DMS53 (cell line): ENCODE results near the gene C2CD2.

ENCODE experiments used
- DNase-seq: peaks from one replicate; lab custom pipeline; 2025; lab: John Stamatoyannopoulos, UW

C2CD2 gene

DNA sequence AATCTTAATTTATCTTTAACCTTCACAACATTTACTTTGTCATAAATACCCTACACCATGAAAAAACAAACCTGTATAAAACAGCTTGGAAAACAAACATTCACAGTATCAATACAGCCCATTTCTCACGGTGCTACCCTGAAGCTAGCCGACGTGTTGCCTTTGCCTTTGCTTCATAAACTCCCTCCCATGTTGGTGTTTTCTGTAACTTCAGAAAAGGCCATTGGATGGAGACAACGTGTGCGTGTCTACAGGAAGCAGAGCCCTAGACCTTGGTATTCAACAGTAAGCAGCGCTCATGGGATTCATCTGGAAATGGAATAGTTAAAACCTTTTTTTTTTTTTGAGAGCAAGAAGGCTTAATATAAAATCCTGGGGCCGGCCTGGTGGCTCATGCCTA is 67.5 kb downstream of the C2CD2 start:
- no peak for DNase-seq

DNA sequence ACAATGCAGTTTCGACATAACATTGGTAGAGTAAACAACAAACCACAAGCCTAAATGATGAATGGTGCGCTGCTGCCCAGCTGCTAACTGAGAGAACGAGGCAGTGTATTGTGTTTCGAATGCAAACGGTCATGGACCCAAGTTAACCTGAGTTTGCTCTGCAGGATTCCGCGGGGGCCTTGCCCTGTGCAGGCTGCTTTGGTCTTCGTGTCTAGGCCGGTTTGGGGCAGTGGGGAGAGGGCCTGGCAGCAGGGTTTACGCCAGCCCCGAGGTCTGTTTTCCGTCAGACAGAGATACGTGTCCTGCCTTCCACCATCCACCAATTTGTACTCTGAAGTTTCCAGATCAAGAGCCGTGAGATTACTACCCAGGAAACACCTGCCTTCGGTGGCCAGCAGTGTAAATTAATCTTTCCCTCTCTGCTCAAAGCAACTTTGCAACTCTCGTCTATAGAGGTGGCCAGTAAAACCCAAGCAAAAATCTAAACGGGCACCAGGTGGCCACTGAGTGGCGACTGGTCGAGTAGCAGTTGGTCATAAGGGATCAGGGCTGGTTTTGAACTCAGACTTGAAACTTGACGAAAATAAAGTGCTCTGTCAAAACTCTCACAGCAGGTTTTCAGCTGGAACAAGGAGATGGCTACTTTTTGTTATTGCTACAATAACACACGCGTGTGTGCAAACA is 68.3 kb downstream of the C2CD2 start:
- no peak for DNase-seq

DNA sequence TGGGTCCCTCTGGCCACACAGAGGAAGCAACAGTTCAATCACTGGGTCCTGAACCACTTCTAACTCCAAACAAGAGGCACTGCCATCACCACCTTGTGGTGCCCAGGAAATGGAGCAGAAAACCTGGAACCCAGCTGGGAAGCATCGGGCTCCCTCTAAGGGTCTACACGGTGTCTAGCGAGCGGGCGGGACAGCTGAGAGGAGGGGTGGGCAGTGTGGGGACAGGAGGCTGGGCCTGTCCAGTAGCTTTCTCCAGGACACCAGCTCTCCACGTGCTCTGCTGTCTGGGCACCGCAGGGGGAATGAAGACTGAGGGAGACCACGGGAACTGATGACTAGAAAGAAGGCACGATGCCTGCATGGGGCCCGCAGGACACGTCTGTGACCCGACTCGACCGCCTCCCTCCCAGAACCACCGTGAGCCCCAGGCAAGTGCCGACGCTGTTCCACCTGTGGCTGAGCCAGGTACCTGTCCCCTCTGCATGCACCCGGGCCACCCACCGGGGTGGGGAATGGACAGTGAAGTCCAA is 69.3 kb downstream of the C2CD2 start:
- DNase-seq, result no peak

DNA sequence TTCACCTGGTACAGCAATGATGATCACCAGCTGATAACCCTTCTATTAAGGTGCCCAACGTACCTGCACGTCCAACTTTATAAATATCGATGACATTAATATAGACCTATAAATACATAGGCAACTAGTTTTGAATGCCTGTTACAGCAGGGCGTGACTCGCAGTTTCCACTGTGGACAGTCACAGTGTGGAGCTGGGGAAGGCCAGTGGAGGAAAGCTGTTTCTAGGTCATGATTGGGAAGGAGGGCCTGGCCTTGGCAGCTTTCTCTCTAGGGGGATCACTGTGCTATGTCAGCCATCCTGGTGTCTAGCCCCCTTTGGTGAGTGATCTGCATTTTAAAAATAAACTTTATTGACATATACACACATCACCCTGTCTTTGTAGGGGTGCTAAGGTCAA is 70.2 kb downstream of the C2CD2 start:
- no peak for DNase-seq

DNA sequence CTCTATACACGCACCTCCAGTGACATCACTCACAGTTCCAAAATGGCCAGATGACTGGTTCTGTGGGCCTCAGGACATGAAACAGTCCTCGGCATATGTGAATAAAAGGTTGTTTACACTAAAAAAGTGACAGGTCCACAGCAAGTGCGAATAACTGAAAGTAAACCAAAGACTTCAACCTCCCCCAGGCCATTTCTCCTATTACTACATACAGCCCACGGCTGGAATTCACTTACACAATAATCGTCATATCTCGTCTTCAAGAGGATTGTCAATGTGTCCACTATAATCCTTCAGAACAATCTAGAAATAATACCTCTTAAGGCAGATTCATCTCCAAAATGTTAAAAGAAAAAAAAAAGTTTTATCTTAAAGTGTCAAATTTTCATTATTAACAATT is 72.8 kb downstream of the C2CD2 start:
- DNase-seq, result no peak

DNA sequence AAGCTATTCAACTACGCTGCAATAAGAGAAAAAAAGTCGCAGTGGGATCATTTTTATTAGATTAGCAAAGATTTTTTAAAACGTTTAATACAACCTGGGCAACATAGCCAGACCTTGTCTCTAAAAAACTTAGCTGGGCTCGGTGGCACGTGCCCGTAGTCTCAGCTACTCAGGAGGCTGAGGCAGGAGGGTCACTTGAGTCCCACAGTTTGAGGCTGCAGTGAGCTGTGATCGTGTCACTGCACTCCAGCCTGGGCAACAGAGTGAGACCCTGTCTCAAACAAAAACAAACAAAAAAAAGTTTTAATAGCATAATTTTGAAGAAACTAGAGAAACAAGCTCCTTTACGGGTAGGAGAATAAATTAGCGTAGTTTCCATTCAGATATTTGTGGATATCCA is 73.7 kb downstream of the C2CD2 start:
- DNase-seq, result no peak

DNA sequence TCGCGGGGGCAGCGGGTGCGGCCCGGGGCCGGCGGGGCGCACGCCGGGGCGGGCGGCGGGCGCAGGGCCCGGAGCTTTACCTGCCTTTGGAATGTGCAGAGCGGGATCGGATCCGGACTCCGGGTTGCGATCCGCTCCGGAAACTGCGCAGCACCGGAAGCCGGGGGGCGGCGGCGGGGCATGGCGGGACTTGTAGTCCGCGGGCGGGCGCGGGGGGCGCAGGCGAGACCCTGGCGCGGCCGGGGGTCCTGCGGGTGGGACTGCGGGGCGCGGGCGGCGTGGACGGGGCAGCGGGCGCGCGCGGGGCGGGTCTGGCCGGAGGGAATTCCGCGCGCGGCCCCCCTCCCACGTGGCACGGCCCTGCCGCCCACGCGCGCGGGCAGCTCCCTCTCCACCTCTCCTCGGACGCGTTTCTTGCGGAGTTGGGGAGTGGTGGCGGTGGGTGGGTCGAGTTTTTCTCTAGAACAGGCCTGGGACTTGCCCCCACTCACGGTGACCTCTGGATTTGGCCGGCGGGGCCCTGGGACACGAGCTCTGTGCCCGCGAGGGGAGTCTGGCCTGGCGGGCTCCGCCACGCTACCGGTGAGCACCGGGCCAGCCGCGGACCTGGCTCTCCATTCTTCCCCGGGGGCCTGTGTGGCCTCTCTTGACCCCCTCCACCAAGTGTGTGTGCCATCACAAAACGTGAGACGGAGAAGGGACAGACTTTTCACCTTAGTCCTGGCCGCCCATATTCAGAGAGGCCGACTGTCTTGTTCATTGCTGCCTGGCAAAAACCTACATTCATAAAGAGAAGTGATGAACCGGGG is 74.4 kb downstream of the C2CD2 start, which contains the start of gene PRDM15:
Gene PRDM15, minus strand, starts transcription at position 155 of the 809 bp plus-strand sequence. CDS start 18,981 bp downstream, outside the sequence.
- peak; percentile 90 for DNase-seq

DNA sequence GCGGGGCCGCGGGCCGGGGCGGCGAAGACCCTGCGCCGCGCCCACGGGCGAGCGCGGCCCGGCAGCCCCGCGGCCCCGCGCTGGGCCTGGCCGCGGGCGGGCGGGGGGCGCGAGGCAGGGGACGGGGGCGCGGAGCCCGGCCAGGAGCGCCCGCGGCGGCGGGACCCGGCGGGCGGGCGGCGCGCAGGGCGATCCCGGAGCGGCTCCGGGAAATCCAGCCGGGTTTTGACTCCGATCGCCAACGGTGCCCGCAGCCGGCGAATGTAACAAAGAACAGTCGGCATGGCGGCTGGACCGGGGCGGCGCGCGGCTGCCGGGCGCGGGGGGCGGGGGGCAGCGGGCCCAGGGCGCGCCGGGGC is 75.0 kb downstream of the C2CD2 start:
- peak; percentile 90 for DNase-seq

DNA sequence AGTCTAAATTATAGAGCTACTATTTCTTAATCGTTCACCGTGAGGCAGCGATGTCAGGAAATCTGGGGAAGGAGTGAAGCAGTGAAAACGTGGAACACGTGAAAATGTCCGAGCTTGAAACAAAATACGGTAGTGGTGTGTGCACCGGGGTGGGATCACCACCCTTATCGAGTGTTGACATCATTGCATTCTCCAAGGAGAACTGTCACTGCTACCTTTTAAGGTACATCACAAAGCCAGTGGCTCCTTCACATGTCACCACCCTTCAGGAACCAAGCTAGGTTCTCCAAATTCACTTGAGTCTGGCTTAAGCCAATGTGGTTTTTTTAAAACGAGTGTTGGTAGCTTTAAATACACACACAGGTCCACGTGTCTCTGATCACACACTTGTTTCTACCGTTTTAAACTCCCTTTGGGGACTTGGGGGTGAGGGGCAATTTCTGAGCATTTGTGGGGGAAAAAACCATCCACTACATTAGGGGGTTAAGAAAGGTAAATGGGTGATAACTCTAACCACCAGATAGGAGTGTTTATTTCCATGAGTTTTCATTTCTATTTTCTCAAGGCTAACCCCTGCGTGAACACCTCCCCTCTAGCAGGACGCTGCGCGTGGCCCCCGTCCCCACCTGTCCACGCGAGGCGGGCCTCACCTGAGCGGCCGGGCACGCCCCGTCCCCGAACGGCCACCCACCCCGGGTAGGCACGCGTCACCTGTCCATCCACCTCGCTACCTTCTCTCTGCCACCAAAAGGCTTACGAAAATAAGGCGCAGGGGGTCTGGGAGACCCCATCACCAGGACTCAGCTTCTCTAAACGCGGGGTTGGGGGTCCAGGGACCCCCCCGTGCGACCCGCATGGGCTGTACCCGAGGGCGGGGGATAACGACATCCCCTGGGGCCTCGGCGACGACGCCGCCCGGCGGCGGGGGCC is 75.7 kb downstream of the C2CD2 start:
- peak; percentile 71 for DNase-seq

DNA sequence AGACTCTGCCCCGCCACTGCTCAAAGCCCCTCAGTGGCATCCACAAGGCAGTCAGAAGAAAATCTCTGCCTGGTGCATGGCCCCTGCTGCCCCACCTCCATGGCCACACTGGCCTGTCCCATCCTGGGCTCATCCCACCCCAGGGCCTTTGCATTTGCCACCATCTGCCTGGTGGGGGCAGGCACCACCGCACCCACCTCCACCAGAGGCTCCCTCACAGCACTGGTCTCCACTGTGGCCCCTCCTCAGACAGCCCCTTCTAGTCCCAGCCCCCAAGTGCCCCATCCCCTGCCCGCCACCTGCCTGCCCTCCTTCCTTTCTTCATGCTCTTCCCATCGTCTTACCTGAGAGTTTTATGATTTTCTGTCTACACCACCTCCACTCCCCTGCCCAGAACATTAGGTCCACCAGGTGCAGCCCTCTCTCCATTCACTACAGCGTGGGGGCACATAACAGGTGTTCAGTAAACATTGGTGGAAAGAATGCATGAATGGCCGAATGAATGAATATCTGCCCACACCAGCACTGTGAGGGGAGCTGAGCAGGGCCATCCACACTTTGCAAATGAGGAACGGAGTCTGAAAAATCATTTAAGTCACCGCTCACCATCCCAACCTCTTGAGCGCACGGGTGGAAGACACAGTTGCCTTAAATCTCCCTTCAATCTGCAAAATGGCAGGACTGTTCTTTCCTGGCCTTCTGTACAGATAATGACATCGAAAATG is 76.7 kb downstream of the C2CD2 start:
- DNase-seq, result no peak

DNA sequence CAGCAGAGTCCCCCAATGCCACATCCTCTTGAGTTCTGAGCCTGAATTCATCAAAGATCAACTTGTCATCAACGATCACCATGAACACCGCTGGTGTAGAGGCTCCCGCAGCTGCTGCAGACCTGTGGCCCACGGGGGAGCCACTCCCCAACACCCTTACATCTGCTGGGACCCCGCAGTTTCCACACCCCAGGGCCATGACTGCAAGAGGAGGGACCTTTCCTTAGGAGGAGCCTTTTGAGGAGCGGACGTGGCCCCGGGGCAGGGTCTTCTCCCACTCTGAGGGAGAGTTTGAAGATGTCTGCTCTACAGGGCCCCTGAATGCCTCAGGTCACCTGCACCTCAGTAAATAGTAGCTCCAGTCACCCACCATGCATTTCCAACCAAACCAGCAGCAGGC is 77.4 kb downstream of the C2CD2 start:
- no peak for DNase-seq

DNA sequence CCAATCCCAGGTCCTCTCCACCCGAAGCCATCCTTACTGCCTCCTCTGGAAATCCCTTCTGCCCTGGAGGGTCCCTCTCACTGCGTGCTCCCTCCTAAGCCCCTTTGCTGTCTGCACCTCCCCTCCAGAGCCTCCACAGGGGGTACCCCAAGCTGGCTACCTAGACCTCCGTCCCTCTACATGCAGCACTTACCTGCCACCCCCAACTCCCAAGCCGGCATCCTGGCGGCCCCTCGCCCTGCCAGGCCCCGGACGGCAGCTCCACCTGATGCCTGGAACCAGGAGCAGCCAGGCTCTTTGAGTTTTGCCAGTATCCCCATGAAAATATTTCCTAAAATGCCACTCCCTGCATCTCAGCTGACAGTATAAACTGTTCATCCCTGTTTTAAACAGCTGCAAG is 78.7 kb downstream of the C2CD2 start:
- DNase-seq, result no peak

DNA sequence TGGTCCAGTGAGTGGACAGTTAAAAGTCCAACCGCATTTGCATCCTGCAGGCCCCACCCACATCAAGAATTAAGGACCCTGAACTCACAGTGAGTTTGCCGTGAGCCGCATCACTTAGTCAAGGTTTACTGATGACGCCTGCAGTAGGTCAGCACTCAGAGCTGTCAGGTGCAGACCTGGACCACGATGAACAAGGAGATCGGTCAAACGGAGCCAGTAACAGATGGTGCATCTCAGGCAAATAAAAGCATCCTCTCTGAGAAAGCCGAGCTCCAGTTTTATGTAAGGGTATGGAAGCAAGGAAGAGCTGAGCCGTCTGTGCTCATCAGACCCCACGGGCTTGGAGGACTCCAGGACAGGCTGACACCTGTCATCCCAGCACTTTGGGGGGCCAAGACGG is 79.2 kb downstream of the C2CD2 start:
- DNase-seq, result no peak

DNA sequence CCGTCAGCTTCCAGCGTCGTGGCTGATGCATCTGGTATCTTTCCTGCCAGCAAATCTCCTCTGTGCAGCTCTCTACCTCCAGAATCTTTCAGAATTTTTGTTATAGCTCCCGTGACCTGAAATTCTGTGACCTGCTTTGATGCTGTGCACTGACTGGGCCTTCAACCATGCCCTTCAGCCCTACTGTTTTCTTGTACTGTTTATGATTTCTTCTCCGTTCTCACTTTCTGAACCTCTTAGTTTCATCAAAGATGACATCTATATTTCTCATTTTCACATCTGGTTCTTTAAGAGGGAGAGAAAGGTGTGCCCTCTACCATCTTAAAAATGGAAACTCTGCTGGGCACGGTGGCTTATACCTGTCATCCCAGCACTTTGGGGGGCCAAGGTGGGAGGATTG is 80.4 kb downstream of the C2CD2 start:
- DNase-seq, result no peak

DNA sequence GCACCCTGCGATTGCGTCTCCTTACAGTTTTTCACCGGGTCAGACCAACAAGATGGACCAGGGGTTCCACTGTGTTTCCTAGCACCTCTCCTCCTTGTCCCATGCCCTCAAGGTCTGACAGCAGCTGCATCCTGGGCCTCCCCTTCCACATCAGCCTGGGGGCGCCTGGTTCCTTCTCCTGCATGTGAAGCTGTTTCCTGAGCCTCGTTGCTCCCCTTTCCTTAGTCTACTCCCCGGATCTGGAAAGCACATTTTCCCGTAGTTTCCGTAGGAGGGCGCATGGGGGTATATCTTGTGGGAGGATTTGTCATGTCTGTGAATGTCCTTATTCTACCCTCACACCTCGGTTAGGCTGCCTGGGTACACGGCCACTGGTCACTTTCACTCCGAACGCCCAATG is 80.8 kb downstream of the C2CD2 start:
- no peak for DNase-seq

DNA sequence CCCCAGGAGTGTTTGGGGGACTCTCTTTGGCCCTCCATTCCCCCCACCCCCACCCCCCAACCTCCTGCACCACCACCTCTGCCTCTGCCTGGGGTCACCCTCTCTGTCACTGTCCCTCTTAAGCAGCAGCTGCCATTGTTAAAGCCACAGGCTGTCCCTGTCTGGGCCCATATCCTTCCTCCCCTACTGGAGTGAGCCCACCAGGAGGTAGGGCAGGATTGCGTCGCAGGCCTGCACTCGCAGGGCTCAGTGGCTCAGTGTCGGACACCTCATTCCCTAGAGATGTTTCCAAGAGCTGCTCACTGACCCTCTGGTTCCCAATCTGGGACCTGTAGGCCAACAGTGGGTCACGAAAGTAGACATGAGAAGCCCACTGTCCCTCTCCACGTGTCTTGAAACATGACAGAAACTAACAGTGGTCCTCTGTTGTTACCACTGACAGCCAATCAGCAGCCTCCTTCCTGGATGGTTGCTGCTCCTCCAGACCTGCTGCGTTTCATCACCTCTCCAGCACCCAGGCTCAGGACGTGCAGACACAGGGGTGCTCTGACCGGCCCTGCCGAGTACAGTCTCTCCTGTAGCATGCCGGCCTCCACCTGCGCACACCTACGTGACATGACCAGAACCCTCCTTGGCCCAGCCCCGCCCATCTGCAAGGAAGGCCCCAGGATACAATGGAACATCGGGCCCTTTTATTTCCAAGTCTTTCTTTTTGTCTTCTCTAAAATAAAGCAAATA is 82.4 kb downstream of the C2CD2 start:
- DNase-seq, result no peak

DNA sequence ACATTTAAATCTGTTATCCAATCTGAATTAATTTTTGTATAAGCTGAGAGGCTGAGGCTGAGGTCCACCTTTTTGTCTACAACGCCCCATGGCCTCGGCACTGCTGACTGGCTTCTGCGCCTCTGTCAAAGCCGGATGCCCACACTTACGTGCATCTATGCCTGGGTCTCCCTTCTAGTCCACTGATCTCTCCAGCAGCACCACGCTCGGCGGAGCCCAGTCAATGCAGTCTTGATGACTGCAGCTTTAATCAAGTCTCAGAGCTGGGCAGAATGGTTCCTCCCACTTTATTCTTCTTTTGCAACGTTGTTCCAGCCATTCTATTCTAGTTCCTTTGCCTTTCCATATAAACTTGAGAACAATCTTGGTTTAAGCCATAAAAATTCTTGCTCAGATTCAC is 84.0 kb downstream of the C2CD2 start:
- no peak for DNase-seq

DNA sequence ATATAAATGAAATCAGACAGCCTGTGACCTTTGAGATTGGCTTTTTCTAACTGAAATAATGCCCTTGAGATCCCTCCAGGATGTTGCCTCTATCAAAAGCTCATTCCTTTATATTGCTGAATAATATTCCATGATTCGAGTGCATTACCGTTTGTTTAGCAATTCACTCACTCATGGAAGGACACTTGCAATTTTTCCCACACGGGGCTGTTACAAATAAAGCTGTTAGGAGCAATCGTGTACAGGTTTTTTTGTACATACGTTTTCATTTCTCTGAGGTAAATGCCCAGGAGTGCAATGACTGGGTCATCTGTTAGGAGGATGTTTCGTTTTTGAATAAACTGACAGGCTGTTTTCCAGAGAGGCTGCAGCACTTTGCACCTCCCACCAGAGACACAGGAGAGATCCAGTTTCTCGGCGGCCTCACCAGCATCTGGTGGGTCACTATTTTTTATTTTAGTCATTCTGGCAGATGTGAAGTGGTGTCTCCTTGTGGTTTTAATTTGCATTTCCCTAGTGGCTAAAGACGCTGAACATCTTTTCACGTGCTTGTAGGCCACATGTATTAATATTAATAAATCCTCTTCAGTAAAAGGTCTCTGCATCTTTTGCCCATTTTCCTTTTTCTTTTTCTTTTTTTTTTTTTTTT is 85.6 kb downstream of the C2CD2 start:
- DNase-seq, result no peak

DNA sequence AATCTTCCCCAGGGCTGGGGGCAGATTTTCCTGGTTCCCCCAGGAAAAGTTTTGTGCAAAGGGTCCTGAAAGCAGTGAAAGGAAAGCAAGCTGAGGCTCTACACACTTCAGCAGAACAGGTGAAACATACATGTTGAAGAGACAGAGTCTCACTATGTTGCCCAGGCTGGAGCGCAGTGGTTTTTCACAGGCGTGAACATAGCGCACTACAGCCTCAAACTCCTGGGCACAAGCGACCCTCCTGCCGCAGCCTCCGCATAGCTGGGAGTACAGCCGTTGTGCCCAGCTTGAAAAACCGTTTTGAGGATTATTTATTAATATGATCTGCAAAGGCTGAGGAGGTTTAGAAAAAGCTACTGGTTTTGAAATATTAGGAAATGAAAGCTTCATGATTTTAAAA is 86.5 kb downstream of the C2CD2 start:
- DNase-seq, result no peak

DNA sequence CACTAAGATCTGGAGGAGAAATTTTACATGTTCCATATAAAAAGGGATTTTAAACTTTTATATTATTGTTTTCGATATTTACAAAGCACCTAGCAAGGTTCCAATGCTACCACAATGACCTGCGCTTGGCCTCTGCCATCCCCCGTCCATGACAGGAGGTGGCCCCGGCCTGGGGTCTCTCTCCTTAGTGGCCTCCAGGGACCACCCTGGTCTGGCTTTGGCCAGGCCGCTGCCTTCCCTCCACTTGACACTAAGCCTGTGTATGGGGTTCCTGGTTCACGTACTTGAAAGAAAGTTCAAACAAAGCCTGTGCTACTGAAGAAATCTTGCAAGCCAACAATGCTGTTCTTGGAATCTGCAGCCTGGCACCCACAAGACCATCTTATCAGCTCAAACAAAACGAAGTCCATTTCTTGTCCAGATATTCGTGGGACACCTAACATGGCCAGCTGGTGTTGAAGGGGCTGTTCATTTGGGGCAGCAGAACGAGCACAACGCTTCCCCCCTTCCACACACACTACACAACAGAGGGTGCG is 87.5 kb downstream of the C2CD2 start:
- no peak for DNase-seq
